HG03097 (cell line): ENCODE results near the gene PLLP.
A peak's percentile ranks its signal among the peaks of the same experiment; 100 is the strongest.

Experiments used
- ATAC-seq: cut with Tn5 transposase; IDR thresholded peaks from one replicate; pipeline ENCODE4 v1.9.1; 2021; ENCODE audit not compliant: unreplicated experiment, low FRiP score

Gene PLLP

DNA sequence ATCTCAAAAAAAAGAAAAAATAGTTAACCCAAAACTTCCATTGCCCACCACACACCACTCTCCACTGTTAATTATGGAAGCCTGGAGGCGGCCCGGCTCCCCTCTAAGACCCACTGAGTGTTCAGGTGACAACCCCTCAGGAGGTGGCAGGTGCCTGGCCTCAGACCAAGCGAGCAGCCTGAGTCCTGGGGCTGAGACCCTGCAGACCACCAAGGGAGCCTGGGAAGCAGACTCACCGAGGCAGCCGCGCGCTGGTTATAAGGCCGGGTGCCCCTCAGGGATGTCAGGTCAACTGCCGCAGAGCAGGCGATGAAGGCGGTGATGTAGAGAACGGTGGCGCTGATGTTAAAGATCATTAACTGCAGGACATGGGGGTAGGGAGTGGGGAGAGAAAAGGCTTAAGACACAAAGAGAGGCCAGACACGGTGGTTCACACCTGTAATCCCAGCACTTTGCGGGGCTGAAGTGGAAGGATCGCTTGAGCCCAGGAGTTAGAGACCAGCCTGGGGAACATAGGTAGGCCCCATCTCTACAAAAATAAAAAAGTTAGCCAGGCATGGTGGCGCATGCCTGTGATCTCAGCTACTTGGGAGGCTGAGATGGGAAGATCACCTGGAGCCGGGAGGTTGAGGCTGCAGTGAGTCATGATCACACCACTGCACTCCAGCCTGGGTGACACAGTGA, 26.1 kb downstream of the PLLP start:
- no peak for ATAC-seq

DNA sequence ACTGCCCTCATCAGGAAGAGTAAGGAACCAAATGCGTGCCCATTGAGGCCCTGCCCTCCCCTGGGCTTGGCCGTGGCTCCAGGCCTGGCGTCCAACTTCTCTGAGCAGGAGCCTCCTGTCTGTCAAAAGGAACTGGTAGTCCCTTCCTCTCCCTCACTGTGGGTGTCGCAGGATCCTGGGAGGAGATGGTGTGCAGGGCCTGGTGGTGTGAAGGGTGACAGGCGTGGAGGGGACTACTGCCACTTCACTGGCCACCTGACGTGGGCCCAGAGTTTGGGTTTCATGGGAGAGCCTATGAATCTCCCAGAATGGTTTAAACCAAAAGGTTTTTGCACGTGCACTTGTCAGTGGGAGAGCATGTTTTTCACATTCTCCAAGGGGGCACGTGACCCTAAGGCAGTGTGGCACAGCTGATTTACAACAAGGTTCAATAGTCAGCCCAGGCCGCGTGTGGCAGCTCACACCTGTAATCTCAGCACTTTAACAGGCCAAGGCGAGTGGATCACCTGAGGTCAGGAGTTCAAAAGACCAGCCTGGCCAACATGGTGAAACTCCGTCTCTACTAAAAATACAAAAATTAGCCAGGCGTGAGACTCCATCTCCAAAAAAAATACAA, 26.9 kb downstream of the PLLP start:
- ATAC-seq = no peak

DNA sequence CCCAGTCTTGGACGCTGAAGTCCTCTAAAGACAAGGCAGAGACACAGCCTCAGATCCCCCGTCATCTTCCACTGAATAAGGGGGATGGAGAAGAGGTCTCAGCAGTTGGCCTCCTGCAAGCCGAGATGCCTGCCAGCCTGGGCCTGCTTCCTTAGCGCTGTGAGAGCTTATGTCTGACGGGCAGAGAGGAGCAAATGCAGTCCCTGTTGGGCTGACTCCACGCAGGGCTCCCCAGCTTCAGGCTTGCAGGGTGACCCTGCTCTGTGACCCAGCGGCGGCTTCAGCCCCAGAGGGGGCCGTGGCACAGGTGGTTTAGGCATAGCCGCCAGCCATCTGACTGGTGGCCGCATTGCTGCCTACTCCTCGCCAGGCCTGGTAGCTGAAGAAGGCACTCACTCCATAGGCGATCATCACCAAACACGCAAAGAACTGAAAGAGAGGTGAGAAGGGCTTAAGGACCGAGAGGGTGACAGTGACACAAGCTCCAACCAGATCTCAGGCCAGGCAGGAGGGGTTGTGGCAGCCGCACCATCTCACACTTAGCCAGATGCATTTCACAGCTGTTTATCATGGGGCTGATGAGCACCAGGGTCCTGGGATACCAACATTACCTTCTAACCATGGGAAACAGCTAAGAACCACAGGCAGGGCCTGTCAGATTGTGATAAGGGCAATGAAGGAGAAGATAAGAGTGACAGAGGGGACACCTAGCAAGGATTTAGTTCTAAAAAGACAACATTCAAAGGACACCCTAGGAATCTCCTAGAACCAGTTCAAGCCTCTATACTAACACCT, 27.7 kb downstream of the PLLP start:
- ATAC-seq = no peak

DNA sequence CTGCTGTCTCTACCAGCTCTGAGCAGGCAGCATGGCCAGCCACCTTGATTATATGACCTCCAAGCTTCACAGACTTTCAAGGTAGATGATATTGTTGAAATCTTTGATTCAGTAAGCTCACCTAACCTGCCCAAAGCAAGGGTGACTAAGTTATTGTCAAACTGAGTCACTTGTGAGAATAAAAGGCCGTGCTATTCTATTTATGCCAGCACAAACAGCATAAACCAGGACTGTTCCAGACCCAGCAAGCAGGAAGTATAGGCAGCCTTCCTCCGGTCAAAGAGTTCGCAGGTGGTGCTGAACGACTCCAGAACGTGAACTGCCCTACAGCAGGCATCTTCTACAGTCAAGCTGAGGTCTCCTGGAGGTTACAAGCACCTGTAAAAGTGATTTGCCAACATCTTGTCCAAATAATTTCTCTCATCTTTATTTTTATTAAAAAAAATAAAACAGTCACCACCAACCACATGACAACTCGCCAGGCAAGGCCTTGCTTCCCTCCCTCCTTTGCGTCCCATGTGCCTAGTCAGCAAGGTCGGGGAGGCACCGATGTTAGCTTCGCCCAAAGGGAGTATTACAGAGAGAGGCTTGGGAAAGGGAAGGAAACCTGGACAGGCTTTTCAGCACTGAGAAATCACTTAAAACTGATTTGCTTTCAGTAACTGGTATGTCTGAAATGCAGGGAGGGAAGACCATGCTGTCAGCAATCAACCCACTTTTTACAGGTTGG, 28.6 kb downstream of the PLLP start:
- no peak for ATAC-seq

DNA sequence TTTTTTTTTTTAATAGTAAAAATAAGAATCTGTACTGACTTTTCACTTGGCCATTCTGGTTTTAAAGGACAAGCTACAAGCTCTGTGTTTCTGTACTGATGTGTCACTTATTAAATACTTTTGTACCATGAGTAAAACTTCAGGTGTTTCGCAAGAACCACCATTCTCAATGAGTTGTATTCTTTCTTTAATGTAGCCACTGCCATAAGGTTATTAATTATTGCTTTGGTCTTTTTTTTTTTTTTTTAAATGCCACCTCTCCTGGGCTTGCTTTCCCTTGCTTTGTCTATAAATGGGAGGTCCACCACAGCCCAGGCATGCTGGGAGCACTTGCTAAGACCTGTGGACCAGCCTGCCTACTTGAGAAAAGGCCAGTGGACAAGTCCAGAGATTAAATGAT, 31.0 kb downstream of the PLLP start:
- no peak for ATAC-seq

DNA sequence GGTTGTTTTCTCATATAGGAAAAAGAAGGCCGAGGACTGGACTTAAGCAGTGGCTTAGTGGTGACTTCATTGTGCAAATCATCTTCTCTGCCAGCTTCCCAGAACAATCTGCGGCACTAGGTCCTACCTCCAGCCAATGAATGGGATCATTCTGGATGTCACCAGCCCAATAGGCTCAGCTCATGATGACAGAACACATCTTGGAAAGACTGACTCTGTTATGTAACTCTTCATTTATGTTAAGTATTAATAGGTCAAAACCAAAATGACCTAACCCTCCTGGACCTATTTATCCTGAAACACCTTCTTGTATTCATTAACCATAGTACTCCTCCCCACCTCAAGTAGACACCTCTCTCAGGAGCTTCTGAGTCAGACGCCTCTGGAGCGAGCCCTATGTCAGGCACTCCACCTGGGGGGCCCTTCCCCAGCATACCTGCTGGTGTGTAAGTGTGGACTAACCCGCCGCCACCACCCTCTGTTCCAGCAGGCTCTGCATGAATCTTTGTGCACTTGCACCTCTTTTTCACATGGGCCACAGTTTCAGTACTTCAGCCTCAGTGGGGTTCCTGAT, 32.2 kb downstream of the PLLP start:
- ATAC-seq = no peak

DNA sequence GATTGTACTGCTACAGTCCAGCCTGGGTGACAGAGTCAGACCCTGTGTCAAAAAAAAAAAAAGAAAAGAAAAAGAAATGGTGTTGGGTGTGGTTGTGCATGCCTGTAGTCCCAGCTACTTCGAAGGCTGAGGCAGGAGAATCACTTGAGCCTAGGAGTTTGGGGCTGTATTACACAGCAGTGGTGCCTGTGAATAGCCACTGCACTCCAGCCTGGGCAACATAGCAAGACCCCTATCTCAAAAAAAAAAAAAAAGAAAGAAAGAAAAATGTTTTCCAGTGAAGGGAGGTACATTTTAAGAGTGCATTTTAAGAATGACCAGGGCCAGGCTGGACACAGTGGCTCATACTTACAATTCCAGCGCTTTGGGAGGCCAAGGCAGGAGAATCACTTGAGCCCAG, 33.1 kb downstream of the PLLP start:
- ATAC-seq = no peak

DNA sequence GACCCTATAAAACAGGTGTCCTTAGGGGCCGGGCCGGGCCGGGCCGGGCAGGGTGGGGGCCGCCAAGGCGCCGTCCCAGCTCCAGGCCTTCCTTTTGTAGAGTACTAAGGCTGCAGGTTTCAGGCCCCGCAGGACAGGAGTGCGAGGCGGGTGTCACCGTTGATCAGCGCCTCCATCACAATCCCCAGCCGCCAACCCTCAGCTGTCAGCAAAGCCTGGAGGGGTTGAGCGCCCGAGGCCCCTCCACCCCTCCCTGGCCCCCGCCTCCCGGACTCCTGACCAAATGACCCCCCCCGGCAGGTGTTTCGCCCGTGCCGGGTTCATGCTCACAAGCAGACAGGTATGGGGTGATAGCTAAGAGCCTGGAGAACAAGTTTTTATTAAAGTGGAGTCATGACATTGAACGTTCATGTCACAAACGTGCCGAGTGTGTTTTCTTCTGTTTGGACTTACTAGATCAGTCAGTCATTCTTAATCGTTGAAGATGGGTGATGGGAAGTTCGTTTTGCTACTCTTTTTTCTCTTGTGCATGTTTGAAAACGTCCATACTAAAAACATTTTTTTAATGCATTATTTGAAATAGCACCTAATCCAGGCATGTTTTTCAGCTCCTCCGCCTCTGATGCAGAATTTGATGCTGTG, 38.9 kb downstream of the PLLP start:
- peak; percentile 13 for ATAC-seq

DNA sequence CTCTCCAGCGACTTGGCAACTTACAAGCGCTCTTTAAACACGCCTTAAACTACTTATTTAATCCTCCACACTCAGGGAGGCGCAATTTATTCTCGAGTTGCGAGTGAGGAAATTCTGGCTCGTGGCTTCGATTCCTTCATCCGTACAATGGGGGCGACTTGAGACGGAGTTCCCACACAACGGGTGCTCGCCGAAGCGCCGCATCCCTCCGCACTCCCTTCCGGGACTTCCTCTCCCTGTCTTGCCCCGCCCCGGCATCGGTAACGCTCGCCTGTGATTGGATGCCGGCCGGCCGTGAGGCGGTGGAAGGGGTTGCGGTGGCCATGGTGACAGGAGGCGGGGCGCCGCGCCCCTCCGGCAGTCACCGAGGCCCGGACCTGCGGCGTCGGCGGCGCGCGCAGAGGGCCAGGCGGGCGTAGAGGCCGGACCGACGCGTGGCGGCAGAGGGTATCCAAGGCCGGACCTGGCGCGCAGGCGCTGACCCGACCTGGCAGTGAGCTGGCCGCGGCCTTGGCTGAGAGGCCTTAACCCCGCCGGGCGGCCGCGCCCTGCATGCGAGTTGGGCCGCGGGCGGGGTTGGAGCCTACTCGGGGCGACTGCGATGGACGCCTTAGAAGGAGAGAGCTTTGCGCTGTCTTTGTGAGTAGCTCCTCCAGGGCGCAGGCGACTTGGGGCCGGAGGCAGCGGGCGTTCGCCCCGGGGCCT, 39.6 kb downstream of the PLLP start, which contains the start of gene ARL2BP:
Gene ARL2BP (plus strand): TSS at position 493 of the 705 bp plus-strand sequence. CDS start 109 bp downstream, at position 602.
- ATAC-seq = peak; percentile 92

DNA sequence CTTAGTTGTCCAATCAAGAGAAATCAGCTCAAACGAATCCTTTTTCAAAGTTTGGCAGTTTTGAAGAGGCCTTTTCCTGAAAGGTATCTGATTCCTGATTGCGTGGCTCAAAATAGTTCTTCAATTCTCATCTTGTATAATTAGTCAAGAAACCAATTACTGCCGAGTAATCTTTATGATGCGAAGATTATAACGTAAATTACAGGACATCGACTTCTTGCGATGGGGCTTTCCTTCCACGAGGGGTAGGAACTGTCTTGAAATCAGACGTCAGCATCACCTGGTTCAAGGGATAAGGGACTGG, 40.1 kb downstream of the PLLP start:
- no peak for ATAC-seq

DNA sequence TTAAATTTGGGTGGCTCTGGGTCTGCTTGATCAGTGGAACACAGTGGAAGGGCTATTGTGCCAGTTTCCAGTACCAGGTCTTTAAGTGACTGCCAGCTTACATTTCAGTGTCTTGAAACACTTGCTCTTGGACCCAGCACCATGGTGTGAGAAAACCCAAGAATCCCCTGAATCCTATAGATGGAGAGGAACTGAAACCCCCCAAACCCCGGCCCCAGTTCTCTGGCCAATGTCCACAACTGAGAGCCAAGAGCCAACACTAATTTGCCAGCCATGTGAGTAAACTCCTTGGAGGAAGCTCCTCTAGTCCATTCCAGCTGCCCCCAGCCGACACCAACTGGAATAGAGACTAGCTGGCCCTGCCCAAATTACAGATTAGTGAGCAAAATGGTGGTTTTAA, 41.8 kb downstream of the PLLP start:
- ATAC-seq = no peak

DNA sequence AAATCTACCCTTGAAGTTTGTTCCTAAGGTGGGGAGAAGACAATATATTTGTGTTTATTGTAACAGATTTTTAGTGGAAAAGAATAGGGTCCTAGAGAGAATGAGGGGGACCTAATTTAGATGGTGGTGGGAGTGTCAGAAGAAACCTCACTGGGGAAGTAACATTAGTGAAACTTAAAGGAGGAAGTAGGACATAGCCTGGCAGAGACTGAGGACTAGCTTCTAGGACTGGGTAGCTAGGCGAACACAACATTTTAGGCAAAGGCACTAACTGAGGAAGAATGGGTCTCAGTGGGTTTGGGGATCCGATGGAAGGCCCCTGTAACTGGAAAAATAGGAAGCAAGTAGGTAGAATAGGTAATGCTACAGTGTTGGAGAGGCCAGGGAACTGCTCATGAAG, 43.6 kb downstream of the PLLP start:
- ATAC-seq = no peak

DNA sequence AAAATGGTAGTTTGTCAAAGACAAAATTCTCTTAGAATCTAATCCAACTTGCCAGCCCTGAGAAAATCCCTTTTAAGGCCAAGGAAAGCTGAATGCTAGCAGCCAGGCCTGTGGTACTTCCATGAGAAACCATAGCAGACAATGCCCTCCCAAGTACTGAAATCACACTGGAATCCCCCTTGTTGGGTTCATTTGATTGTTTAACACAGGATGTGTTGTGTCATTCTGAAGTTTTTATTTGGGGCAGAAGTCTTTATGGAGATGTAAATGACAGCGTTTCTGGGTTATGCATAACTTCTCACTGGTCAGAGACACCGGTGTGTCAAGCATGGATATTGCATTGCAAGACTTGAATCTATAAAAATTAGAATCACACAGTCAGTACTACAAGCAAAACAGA, 45.4 kb downstream of the PLLP start:
- no peak for ATAC-seq

DNA sequence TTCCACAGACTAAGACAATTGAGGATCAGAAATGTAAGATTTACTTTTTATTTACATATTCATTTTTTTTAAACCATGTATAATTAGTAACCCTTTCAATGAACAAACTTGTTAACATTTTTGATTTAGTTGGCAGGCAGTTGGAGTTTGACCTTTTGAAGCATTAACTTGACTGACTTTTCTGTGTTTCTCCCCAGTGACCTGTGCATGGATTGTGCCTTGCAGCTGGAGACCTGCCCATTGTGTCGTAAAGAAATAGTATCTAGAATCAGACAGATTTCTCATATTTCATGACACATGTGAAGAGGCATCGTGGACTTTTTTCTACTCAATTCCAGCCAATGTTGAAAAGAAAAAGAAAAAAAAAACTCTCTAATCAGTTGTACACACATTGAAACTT, 45.8 kb downstream of the PLLP start:
- no peak for ATAC-seq

DNA sequence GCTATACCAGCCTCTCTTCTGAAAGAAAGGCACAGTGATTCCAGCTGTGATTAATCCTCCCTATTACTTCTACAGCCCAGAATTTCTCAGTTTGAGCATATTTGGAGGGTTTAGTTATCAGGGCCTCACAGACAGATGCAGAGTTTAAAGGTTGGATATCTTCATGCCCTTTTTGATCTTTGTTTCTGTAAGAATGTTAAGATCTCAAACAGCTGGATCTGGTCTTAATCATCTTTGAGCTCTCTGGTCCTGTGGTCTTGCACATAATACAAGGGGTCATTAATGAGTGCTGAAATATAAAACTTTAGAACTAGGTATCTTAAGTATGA, 48.5 kb downstream of the PLLP start:
- ATAC-seq = no peak

DNA sequence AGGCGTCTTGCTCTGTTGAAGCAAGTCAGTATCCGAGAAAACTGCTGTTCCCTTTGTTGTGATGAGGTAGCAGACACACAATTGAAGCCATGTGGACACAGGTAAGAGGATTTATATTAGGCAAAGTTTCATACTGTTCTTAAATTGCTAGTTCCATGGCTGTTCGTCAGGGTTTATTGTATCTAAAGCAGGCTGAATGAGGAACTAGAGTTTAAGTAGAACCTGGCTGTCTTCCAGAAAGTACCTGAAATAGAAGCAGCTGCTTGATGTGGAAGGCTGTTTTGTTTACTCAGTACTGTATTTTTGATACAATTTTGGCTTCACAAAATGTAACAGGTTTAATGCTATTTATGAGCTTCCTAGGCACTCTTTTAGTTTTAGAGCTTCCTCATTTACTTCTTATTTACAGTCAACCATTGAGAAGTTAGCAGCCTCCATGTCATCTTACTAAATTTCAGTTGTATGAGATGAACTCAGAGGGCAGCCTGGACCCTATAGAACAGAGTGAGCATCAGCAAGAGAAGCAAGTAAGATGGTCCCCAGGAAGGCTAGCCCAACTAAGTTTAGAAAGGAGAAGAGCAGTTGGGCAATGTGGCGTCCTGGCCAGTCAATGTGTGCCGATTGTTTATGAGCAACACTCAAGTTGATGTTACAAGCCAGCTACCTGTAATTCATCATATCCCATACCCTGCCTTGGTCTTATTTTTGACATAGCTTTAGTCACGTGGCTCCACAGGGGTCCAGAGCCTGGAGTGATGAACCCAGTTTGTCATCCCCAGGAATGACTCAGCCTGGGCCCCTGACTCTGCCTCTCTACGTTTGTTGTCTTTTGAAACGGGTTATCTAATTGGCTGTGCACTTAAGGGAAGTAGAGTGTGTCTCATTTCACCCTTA, 49.1 kb downstream of the PLLP start:
- ATAC-seq = no peak

DNA sequence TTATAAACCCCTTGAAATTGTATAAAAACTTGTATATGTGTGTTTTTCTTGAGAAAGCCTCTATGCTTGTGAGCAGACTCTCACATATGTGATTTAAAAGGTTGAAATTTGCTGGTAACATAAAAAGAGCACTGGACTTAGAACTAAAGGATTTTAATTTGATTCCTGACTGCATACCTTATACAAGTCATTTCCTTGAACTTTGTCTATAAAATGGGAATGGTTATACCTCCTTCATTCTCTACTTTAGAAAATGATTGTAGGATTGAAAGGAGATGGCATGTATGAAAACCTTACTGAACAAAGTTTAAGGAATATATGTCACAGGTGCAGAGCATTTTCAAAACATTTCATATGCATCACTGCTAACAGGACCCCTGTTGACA, 49.8 kb downstream of the PLLP start:
- ATAC-seq = no peak

DNA sequence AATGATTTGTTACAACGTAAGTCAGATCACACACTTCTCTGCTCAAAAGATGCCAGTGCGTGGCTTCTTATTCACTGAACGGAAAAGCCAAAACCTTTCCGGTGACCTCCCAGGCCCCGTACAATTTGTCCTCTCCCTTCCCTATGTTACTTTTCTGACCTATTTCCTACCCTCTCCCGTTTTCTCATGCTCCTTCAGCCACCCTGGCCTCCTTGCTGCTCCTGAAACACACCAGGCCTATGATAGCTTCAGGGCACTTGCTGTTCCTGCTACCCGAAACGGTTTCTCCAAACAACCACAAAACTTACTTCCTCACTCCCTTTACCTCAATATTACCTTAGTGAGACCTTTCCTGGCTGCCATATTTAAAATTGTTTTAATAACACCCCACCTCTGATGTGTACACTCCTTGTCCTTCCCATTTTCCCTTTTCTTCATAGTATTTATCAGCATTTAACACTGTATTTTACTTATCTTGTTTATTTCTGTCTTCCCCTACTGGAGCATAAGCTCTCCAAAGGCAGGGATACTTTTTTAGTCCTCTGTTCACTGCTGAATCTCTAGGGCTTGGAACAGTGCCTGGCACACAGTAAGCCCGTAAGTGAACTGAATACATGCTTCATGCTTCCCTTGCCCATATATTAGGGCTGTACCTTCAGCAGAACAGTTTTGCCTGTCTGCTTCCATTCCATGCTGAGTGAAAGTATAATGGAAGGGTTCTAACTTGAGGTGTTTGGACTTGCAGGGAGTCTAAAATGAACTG, 50.3 kb downstream of the PLLP start:
- ATAC-seq = no peak
